ENCODE measurements around the gene VPS4B.

VPS4B gene

DNA sequence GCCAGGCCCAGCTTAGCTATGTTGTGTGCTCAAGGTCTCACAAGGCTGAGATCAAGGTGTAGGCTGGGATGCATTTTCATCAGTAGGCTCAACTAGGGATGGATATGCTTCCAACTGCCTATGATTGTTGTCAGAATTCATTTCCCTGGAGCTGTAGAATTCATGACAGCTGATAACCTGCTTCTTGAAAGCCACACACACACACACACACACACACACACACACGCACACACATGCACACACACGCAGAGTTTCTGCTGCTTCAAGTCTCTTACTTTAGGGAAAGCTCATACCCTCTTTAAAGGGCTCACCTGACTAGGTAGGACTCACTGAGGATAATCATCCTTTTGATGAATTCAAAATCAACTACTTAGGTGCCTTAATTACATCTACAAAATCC, 8.2 kb upstream of the VPS4B start:
- no peak for DNase-seq (ENCODE audit: low read depth in 2 of 2)

DNA sequence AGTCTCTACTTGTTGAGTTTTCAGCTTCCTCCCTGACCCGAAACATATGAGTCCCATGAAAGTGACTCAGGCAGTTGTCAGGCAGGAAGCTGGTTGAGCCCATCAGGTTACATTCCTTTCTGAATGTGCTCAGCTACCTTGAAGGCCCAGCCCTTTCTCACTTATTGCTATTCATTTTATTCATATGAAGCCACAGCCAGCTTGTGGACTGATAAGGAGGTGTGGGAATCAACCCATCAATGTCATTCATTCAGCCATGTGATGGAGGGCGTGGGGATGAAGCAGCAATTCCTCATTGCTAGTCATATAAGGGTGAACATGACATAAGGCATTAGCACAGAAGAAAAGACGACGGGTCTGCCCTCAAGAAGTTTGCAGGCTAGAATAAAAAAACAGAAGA, 5.3 kb upstream of the VPS4B start:
- no peak for DNase-seq (ENCODE audit: low read depth in 2 of 2)

DNA sequence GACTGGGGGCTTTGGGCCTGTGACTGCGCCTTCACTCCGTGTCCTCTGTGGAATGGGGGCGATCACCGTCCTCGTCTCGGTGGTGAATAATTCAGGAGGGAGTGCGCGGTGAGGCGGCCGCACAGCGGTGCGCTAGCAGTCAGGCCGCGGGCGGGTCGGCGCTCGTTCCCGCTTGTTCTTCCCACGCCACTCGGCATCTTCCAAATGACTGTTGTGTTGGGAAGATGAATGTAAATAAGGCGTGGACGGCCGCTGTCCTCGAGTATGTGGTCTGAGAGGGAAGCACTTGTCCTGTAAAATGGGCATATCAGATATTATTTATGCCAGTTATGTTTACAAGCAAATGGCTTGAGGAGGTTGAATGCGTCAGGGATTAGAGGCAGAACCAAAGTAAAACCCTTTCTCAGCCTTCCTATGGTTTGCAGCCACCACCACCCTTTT, 608 bp upstream of the VPS4B start:
- peak in 1 of 2 donors; percentile 12 for DNase-seq (ENCODE audit: low read depth in 2 of 2)

DNA sequence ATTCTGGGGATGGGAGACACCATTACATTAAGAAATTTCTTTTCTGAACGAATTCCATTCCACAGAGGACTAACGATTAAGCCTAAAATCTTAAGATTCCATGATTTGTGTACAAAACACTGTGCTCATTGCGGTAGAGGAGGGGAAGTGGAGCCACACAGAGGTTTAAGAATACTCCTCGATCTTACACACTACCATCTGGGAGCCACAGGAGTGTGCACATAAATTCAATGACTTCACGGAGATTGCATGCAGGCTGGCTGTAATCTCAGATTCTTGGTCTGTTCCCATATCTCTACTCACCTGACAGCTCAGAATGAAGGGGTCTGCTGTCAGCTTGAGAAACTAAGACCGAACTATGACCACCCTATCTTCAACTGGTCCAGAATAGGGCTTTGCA, 762 bp downstream of the VPS4B start:
- DNase-seq (ENCODE audit: low read depth in 2 of 2): no peak

DNA sequence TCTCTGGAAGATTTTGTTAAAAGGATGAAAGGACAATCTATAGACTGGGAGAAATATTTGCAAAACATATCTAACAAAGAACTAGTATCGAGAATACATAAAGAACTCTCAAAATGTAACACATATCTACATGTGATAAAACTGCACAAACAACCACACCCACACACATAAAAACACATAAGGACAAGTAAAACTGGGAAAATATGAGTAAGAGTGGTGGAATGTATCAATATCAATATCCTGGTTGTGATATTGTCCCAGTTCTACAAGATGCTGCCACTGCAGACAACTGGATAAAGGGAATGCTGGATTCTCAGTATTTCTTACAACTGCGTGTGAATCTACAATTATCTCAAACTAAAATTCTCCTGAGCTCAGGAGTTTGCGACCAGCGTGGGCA, 9.3 kb downstream of the VPS4B start:
- DNase-seq (ENCODE audit: low read depth in 2 of 2): no peak

DNA sequence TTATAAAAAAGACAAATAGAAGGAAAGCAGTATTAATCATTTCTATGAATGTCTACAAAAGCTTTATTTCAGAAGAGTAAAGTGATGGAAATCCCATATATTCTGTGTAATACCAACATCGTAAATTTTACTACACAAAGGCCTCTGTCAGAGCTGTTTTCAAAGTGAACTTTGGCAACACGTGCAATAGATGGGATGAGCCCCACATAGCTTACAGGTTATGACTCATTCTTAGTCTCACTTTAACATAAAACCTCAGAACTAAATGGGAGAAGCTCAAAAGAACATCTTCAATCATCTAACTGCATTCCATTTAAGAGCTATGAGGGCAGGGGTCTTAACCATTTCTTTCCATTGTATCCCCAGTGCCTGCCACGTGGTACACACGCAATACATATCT, 11.5 kb downstream of the VPS4B start:
- DNase-seq (ENCODE audit: low read depth in 2 of 2): no peak

DNA sequence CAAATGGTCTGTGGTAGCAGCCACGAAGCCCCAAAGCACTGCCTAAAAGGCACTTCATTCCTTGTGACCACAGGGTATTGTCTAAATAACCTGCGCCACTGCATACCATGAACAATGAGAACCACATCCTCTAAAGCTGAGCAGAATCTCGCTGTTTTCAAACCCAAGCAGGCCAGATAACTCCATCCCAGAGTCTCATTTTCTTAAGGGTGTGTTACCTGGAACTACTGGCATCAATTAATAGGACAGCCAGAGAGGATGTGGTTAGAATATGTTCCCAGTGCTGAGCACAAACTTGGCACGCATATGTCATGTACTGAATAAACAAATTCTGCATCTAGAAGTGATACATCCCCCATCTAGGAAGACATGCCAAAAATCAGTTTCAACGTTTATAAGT, 13.0 kb downstream of the VPS4B start:
- no peak for DNase-seq (ENCODE audit: low read depth in 2 of 2)

DNA sequence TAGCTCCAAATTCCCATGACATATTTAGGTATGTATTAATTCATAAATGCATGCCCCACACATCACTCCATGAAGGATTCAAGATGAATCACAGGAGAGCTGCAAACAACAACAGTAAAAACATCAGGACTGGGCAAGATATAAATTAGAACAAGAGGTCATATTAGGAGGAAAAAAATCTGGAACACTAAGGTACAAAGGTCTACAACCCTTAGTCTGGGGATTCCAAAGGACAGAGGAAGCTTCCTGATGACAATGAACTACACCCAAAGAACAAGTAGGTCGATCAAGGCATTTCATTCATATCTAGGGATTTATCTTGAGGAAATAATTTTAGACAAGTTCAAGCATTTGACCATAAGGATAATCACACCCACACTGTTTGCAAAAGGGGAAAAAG, 14.5 kb downstream of the VPS4B start:
- DNase-seq (ENCODE audit: low read depth in 2 of 2): no peak

DNA sequence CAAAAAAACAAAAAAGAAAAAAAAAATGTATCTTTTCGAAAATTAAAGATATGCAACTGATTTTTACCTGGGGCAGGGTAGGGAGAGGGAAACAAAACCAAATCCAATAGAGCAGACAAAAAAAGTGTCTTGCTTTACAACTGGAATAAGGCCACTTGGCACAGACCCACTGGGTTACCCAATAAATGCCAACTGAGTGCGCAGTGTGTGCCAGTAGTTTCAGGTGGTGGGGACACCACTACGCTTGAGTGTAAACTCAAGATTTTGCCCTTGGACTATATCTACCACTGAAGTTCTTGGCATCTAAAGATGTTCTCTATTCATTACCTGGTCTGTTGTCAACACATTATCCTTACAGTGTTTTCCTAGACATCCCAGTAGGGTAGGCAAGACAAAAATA, 16.3 kb downstream of the VPS4B start:
- no peak for DNase-seq (ENCODE audit: low read depth in 2 of 2)

DNA sequence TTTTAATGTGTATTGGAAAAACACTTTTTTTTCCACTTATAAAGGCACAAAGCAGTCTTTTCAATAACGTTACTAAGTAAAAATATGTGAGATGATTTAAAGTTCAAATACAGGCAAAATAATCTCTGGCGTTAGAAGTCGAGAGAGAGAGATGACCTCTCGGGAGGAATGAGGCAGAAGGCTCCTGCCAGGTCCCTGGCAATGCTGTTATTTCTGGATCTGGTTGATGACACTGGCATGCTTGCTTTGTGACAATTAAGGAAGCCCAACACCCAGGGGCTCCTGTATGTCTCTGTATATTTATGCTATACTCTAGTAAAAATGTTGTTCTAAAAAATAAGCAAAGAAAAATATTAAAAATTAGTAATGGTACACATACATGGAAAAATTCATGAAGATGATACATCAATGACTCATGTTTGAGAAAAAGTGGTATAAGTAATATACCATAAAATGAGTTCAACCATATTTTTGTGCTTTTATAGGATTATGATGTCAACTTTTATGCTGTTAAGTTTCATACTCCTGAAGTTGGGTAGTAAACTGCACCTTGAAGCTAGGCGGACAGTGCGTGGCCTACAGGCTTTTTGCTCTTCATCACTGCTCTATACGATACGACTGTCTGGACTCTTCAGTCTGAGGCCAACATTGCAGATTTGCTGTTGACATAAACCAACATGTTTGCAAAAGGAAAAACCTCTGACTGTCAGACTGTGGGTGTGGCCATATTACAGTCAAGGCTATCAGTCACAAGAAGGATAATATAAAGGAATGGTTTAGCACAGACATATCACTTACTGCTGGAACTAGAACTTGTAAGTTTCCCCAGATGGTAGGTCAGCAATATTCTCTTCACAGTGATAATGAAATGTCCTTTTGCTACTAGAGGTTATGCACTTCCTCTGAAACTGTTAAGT, 19.8 kb downstream of the VPS4B start:
- no peak for DNase-seq (ENCODE audit: low read depth in 2 of 2)

DNA sequence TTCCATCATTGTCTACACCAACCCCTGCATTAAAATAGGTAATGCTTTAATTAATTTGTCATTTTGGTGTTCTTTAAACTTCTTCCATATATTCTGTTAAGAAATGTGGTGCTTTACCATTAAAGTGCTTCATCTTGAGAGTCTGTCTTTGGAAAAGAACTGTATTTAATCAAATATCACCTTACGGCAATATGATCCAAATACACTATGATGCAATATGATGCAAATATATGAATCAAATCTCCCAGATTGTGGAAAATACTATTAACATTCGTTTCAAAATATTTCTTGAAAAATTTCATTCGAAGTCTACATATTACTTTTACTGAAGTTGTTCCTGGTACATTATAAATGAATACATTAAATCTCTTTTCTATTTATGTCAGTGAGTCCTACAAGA, 23.0 kb downstream of the VPS4B start:
- no peak for DNase-seq (ENCODE audit: low read depth in 2 of 2)

DNA sequence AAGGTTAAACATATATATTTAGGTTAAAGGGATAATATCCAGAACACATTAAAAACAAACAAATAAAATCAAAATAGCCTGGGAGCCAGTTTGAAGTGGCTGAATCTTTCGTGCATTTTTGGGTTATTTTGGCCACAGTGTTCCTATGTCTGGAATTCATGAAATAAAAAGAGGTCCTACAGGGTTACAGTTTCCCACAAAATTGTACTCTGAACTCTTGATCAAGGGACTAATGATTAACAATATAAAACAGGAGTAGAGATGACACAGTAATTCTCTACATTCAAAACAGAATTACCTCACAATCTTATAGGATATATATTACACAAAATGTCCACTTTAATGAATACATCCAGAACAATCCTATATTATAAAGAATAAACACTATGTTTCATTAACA, 24.9 kb downstream of the VPS4B start:
- no peak for DNase-seq (ENCODE audit: low read depth in 2 of 2)

DNA sequence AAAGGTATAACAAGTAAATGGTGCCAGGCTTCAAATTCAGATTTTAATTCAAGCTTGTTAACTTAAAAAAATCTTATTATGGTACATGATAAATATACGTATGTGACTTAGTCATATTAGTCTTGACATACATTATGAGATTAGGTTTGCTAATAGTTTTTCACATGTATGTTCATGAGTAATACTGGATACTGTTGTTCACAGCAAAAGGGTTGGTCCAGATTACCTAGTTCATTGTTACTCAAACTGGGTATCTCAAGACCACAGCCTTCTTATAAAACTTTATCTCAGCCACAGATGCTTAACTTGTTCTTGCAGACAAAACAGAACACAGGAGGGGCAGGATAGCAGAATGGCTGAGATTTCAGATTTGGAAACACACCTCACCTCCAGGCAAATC, 26.8 kb downstream of the VPS4B start:
- no peak for DNase-seq (ENCODE audit: low read depth in 2 of 2)

DNA sequence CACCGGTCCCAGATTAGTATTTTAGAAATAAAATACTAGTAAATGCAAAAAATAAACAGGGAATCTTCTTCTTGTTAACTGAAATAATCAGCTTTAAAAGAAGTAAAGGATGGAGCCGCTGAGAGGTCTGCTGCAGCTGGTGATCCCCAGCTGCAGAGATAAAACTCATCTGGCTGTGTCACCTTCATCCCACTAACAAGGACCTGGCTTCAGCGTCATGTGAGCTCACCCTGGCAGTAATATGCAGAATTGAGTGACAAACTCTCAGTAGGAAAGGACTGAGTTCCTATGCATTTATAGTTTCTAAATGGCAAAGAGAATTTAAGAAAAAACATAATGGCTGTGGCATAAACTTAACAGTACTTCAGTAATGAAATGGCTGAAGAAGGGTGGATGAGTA, 27.3 kb downstream of the VPS4B start:
- no peak for DNase-seq (ENCODE audit: low read depth in 2 of 2)

DNA sequence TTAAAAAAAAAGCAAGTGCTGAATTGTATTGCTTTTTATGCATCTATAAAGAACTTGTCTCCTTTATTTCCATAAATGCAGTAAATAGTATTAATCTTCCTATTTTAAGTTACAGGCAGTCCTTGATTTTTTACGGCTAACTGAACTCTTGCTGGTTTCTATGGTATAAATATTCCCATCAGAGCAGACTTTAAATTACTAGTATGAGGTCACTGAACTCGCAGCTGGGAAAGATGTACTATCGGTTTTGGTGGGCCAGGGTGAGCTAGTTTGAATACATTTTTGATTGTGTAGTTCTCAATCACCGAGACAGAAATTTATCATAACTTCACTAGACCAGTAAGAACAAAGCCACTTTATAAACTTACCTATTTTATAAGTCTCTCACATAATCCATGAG, 34.4 kb downstream of the VPS4B start:
- DNase-seq (ENCODE audit: low read depth in 2 of 2): no peak

DNA sequence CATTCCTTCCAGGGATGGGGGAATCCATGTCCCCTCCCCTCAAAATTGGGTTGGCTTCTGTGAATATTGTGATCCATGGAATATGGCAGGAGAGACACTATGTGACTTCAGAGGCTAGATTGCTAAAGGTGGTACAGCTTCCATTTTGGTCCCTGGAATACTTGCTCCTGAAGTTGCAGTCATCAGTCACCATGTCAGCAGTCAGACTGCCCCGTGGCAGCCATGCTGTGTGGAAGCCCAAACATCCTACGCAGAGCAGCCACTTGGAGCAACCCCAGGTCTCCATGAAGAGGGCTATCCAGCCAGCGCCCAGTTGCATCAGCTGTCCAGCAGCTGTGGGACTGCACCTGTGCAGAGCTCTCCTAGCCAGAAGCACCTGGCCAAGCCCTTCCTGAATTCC, 39.4 kb downstream of the VPS4B start:
- DNase-seq (ENCODE audit: low read depth in 2 of 2): no peak

DNA sequence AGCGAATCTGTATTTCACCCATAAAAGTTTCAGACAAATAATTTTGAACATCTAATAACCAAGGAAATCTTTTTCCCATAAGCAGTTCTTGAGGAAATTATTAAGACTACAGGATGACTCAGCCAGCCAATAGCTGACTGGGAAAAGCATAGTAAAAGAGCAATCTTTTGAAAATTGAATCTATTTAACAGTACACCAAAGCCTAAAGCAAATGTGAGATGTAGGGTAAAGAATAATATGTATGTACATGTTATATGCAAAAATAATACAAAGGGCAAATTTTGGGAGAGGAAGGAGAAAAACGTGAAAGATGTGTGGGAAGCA, 42.7 kb downstream of the VPS4B start:
- DNase-seq (ENCODE audit: low read depth in 2 of 2): no peak

DNA sequence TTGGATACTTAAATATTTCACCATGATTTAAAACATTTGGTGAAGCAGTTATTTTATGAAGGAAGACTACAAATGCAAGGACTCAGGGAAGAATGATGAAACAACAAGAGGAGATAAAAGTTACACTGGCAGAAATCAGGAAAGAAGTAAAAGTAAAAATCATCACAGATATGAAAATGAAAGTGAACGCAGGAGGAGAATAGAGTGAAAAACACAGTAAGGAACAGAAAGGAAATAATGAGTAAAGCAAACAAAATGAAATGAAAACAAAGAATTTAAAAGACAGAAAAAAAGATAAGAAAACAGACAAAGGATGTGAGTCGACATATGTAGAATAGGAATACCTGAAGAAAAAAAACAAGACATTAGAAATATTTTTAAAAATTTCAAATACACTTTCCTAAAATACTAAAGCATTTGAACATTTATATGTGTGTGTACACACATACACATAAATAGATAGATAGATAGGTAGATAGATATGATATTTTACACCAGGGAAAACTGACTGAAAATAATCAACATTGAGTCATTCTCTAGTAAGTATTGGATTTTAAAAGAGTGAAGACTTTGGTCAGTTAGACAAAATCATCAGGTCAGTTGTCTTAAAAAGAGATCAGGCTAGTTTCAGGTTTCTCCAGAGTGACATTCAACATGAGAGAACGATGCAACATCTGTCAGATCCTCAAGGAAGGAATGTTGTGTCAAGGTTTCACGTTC, 43.2 kb downstream of the VPS4B start:
- no peak for DNase-seq (ENCODE audit: low read depth in 2 of 2)

DNA sequence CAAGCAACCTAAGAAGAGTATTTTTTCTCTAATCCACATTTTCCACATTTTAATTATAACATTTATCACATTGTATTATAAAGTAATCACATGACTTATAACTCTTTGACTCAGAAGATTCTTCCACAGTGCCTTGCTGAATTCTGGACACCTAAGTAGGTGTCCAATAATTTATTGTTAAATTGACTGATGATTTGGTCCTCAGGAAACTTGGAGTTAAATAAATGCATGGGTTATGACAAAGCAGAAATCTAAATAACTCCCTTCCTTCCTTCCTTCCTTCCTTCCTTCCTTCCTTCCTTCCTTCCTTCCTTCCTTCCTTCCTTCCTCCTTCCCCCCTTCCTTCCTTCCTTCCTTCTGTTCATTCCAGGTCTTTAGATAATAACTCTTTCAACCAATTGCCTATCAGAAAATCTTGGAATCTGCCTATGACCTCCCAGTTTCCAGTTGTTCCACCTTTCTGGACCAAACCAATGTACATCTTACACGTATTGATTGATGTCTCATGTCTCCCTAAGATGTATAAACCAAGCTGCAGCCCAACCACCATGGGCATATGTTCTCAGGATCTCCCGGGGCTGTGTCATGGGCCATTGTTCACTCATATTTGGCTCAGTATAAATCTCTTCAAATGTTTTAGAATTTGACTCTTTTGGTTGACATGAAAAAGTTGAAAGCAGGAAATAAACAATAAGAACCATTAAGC, 44.8 kb downstream of the VPS4B start:
- no peak for DNase-seq (ENCODE audit: low read depth in 2 of 2)

DNA sequence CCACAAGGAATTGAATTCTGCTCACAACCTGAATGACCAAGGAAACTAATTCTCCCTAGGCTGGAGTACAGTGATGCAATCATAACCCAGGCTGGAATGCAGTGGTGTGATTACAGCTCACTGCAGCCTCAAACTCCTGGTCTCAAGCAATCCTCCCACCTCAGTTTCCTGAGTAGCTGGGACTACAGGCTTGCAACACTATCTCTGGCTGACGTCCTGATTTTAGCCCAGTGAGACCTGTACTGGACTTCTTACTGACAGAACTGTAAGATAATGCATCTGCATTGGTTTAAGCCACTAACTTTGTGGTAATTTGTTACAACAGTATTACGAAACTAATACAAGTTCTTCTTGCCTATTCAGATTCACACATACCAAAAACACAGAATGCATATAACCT, 45.7 kb downstream of the VPS4B start:
- DNase-seq (ENCODE audit: low read depth in 2 of 2): no peak

DNA sequence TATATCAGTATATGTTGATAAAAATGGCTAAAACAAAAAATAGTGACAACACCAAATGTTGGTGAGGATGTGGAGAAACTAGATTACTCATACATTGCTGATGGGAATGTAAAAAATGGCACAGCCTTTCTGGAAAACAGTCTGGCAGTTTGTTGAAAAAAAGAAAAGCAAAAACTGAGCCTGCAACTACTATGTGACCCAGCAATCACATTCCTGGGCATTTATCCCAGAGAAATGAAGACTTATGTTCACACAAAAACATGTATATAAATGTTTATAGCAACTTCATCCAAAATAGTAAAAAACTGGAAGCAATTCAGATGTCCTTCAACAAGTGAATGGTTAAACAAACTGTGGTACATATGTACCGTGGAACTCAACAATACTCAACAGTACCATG, 47.7 kb downstream of the VPS4B start:
- no peak for DNase-seq (ENCODE audit: low read depth in 2 of 2)

DNA sequence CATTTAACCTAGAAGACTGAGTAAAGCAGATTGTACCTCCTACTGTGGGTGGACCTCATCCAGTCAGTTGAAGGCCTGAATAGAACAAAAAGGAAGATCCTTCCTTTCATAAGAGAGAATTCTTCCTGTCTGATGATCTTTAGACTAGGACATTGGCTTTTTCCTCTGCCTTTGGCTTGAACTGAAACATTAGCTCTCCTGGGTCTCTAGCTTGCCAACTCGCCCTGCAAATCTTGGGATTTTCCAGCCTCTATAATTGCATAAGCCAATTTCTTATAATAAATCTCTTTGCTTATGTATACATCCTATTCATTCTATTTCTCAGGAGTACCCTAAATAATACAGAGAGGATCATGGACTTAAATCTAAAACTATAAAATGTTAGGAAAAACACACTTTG, 49.1 kb downstream of the VPS4B start:
- no peak for DNase-seq (ENCODE audit: low read depth in 2 of 2)

DNA sequence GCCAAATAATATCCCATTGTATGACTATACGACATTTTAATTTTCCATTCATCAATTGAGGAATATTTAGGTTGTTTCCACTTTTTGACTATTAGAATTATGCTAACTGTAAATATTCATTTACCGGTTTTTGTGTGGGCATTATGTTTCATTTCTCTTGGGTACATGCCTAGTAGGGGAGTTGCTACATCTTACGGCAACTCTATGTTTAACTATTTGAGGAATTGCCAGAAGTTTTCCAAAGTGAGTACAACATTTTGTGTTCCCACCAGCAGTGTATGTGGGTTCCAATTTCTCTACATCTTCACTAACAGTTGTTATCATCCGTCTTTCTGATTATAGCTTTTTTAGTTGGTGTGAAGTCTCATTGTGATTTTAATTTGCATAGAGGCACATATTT, 53.7 kb downstream of the VPS4B start:
- no peak for DNase-seq (ENCODE audit: low read depth in 2 of 2)

All from stimulated activated CD4-positive, alpha-beta T cell treated with anti-CD3 and anti-CD28 coated beads, Interleukin-1b, Interleukin-23, amount 100 ng/mL, for 4 hours (primary cell).